ENCODE results near the gene EVC.
"Not testable (repeated sequence)": the region's sequence is repeated elsewhere in the genome, so short reads cannot be mapped to it uniquely, and the experiment has no call there.

The EVC gene

DNA sequence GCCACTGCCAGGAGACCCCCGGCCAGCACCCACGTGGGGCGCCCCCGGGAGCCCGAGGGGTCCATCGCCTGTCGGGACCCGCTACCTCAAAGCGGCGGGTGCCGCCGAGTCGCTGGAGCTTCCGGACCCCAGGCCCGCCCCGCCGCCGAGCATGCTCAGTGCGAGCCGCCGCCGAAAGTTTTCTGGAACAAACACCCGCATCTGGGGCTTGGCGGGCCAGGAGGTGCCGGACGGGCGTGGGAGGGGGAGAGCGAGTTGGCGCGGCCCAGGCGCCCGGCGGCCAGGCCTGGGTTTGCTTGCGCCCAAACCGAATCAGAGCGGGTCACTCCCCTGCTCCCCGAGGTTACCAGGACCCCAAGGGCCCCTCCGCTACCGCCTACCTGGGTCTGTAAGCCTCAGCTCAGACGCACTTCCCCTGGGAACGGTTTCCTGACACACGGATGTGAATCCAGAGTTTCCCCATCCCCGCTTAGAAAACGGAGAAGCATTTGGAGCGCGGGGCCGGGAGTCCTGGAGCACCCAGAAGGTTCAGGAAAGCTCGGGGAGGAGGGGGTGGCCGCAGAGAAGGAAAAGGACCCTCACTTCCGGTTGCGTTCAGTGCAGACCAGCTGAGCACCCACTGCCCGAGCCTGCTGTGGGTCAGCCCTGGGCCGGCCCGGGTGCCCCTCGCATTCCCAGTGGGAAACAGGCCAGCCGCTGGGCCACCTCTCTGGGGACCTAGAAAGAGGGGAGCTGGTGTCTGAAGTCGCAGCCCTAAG lies 2.4 kb upstream of the EVC start, which contains the start of gene EVC2:
Gene EVC2, minus strand, starts transcription at position 111 of the 758 bp plus-strand sequence. Its CDS starts 46 bp downstream, at position 65.
- DNase-seq (ENCODE audit: low spot score) (no peak), FAIRE-seq (no peak)

GRCh38 chr4:5709207-5709575 lies 1.8 kb upstream of the EVC start:
- DNase-seq (ENCODE audit: low spot score) (no peak), FAIRE-seq (no peak)

- peak; percentile 37 for DNase-seq (ENCODE audit: low spot score)
- no peak for FAIRE-seq
These were observed 688 bp upstream of the EVC start for GRCh38 chr4:5710065-5710960.

GRCh38 chr4:5711479-5712184 lies 631 bp downstream of the EVC start:
- FAIRE-seq: no peak

DNA sequence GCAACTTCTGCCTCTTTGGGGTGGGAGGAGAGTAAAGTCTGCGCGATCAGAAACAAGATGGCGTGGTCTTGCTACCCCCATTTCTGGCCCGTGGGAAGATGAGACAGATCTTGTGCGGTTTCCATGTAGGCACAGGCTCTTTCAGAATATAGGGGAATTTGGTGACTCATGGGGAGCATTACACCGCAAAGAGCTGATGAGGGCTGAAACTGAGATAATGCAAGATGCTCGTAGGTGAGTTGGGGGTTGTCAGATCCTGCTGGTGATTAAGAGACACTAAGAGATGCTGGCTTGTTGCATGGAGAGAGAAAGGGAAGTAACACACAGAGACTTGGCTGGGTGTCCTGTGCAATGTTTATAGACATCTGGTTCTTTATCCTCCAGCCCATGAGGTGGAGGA lies 1.5 kb downstream of the EVC start:
- FAIRE-seq: no peak
- DNase-seq (ENCODE audit: low spot score): peak; percentile 25

More at GRCh38 chr4:5711479-5712184, 631 bp downstream of the EVC start:
- DNase-seq (ENCODE audit: low spot score): peak; percentile 38

- no peak for FAIRE-seq
- DNase-seq (ENCODE audit: low spot score): no peak
These were observed 1.9 kb downstream of the EVC start for GRCh38 chr4:5712931-5713330.

- DNase-seq (ENCODE audit: low spot score) (no peak), FAIRE-seq (no peak)
These were observed 2.9 kb downstream of the EVC start for GRCh38 chr4:5713861-5714260.

- DNase-seq (ENCODE audit: low spot score) (no peak), FAIRE-seq (no peak)
These were observed 4.4 kb downstream of the EVC start for GRCh38 chr4:5715357-5715756.

DNA sequence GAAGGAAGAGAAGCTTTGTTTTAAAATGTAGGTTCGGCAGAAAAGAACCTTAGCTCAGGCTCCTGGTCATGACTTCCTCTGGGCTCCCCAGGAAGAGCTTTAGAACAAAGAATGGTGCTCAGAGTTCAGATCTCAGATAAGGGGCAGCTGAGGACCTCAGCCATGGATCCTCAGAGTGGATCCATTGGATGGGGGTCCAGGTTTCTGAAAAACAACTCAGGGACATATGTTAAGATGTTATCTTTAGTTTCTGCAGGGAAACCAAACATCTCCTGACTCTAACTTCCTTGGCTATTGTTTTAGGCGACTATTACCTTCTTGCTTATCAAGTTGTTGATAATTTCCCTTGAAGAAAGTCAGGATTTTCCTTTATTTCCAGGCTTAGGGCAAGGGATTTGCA lies 5.4 kb downstream of the EVC start:
- DNase-seq (ENCODE audit: low spot score): no peak
- FAIRE-seq: no peak

DNA sequence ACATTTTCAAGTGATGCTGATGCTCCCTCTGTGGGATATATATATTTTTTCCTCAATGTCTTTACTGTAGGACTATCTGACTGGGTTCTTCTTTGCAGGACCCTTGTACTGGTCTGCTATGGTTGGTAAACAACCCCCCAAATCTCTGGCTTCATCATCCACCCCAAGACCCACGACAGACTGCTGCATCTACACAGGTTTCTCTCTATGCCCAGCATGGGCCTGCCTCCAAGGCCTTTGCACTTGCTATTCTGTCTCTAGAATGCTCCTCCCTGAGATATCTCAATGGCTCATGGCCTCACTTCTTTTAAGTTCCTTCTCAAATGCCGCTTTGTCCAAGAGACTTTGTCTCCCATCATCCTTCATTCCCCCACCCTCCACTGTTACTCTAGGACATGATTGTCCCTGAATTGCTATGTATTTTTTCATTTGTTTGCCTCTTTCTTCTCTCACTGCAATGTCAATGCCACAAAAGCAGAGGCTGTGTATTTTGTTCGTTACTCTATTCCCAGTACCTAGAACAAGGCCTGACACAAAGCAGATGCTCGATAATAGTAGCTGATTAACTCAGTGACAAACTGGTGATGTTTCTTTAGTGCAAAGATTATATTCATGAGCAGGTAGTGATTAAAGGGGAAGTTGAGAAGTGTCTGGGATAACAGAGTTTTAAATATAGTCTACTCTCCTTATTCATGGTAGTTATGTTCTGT lies 6.6 kb downstream of the EVC start:
- no peak for DNase-seq (ENCODE audit: low spot score)
- FAIRE-seq: no peak

DNA sequence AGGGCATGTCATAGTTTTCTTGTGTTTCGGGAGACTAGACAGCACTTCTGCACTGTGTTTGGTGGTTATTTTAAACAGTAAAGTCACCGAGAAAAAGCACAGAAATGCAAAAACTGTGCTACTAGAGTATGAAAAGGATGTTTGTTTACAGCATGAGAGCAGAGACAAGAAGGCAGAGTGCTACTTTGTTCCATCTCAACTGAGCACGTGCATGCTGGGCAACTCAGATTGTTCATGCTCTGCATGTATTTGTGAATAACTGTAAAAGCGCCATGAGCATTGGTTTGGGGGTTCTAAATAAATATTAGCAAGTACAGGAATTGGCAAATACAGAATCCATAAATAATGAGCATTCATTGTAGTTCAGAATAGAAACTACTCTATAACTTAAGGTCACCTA lies 7.4 kb downstream of the EVC start:
- DNase-seq (ENCODE audit: low spot score) (no peak), FAIRE-seq (no peak)

GRCh38 chr4:5719350-5720055 lies 8.5 kb downstream of the EVC start:
- DNase-seq (ENCODE audit: low spot score) (no peak), FAIRE-seq (no peak)

DNA sequence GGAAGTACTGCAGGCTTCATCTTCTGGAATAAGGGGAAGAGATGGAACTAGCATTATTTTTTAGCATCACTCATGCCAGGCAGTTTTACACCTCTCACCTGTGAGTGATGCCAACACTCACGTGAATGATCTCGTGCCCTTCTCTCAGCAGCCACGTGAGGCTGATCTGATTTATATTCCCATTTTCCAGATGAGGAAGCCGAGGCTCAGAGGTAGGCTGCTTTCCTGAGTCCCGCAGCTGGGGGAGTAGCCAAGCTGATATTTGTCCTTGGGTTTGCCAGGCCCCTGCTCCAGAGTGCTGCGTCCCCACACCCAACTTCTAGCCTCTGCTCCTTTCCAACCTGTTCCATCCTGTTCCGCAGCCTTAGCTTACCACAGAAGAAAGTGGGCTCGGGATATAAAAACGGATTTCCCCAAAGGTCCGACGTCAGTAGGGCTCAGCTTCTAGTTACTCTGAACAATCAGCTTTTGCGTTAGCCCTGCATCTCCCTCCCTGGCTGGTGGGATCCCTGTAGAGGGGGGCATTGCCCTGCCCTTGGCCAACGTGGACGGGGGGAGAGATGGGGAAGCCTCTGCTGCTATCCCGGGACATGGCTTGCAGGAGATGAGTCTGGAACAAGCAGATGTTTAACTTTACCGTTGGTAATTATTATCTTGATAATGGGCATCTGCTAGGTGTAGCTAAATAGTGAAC lies 9.3 kb downstream of the EVC start:
- FAIRE-seq (no peak), DNase-seq (ENCODE audit: low spot score) (no peak)

DNA sequence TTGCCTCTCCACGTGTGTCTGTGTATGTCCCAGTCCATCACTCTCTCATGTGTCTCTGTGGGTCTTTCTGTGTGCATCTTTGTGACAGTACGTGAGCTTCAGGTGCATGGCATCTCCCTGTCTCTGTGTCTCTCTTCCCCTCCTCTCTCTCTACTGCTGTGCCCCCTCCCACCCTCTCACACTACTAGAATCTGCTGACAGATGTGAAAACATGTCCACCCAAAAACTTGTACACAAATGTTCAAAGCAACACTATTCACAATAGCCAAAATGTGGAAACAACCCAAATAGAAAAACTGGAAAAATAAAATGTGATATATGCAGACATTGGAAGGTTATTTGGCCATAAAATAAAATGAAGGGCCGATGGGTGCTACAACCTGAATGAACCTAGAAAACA lies 10.0 kb downstream of the EVC start:
- no peak for FAIRE-seq

DNA sequence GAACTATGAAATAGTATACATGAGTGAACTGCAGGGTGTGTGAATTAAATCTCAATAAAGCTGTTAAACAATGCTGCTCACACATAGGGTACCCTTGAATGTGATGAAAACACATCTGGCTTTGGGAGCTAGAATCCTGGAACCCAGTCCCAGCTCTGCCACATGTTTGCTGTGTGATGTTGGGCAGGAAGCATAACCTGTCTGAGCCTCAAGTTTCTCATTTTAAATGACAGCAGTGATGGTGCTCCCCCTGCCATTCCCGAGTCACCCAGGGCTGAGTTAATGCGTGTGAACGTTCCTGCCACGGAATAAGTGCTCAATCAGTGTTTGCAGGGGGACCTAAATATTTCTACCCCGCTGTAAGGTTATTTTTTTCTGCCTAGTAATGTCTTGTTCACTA lies 10.9 kb downstream of the EVC start:
- FAIRE-seq (no peak), DNase-seq (ENCODE audit: low spot score) (no peak)

More for the DNA sequence above, 10.0 kb downstream of the EVC start:
- no peak for DNase-seq (ENCODE audit: low spot score)

DNA sequence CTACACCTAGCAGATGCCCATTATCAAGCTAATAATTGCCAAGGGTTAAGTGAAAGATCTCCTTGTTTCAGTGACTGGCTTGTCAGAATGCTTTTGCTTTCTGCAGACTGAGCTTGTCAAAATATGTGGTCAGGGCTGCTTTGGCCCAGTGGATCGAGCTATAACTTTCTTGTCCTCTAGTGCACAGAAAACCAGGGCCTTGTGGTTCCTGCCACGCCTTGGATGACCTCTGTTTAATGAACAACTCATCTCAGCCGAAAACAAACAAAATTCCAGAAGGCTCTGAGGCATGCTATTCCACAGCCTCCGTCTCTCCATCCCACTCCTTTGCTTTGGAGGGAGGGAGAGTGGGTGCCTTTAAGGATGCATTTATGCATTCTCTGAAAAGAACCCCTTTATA lies 11.3 kb downstream of the EVC start:
- FAIRE-seq (no peak), DNase-seq (ENCODE audit: low spot score) (no peak)

DNA sequence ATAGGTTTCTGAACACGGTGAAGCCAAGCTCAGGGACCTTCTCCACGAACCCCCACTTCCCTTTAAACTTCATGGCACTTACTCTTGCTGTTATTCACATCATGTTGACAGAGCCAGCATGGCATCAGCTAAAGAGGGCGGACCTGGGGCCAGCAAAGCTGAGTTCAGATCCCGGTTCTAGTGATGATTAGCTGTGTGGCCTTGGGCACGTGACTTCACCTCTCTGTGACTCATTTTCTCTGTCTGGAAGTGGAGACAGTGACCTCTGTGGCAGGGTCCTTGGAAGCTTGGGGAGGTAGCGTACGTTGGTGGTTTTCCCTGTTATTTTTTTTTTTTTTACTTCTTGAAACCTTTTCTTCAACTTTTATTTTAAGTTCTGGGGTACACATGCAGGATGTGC lies 13.4 kb downstream of the EVC start:
- FAIRE-seq (no peak), DNase-seq (ENCODE audit: low spot score) (no peak)

DNA sequence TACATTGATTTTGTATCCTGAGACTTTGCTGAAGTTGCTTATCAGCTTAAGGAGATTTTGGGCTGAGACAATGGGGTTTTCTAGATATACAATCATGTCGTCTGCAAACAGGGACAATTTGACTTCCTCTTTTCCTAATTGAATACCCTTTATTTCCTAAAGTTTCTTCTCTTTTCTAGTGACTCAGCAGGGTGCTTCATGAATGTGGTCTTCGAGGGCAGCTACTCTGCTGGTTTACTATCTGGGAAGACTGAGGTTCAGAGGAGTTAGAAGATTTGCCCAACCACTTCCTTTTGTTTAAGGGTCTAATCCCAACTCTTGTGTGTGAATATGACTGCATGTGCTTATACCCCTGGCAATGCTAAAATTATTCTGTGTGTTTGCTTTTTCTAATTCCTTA lies 17.4 kb downstream of the EVC start:
- not testable (repeated sequence) for DNase-seq (ENCODE audit: low spot score)

DNA sequence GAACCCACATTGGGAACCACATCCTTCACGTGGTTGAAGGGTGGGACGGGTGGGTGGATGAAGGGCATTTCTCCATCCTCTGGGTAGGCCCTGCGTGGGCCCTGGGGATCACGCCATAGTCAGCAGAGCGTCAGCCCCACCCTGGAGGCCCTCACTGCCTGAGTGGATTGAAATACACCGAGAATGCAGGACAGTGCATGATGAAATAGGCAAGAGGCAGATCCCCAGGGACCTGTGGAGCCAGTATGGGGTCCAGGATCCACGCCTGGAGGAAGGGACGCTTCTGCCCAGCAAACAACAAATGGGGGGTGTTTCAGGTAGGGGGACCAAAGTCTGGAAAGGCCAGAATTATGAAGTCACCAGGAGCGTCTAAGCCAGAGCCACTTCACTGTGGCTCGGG lies 19.4 kb downstream of the EVC start:
- FAIRE-seq: no peak
- DNase-seq (ENCODE audit: low spot score): no peak

More for the DNA sequence above, 17.4 kb downstream of the EVC start:
- FAIRE-seq: not testable (repeated sequence)

Data from urothelium cell line (cell line).